ENCODE measurements around the gene CHRM2. TPM values are rescaled to one million over a fixed set of nuclear protein-coding genes. Genes with fewer than 3 reads are reported as not detected.

Gene CHRM2
- total and polyA plus RNA-seq, 2 of the 8 experiments (the other 6 are each of a cell fraction or from before 2014, with no cell fraction given), result 0.17 to 0.32 TPM

DNA sequence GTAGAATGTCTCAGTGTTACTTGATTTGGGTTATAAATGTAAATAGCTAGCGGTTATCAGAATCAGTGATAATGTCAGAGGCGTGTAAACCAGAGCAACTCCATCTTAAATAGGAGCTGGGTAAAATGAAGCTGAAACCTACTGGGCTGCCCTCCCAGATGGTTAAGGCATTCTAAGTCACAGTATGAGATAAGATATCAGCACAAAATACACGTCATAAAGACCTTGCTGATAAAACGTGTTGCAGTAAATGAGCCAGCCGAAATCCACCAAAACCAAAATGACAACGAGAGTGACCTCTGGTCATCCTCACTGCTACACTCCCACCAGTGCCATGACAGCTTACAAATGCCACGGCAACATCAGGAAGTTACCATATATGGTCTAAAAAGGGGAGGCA, 172.3 kb downstream of the CHRM2 start:
- ChIA-PET POLR2A (ENCODE audit: partially characterized antibody) (no interaction called here), CTCF (ENCODE audit: partially characterized antibody) (interaction anchor here (0.5 kb wide), 1 partner anchor 158 kb away, joined by 3 read pairs; no protein-coding TSS in a partner anchor)
- no peaks in the 10 kb centered on the region for H3K9me3 ChIP-seq (ENCODE audit: insufficient read depth in 2 of 2, low read depth in 1 of 2, low read length in 1 of 2)
- no peak overlapping the region for H3K23ac ChIP-seq (ENCODE audit: insufficient read length)
- H2BK12ac ChIP-seq (ENCODE audit: low read depth, low read length), result no peak overlapping the region
- H3K9ac ChIP-seq (replicated peaks in 1 of 4; ENCODE audit: extremely low read depth in 1 of 4, low read depth in 3 of 4, low read length in 3 of 4), result no peak overlapping the region
- H2AFZ ChIP-seq (ENCODE audit: low read length), result no peak overlapping the region
- no peak overlapping the region for H3K14ac ChIP-seq (ENCODE audit: insufficient read length)
- H3K56ac ChIP-seq (replicated peaks; ENCODE audit: insufficient read length, low read depth, low read length), result no peak overlapping the region
- no peak overlapping the region for H2AK5ac ChIP-seq (ENCODE audit: low read depth, low read length)
- H2BK120ac ChIP-seq (replicated peaks; ENCODE audit: low read depth, low read length), result no peak overlapping the region
- no peak overlapping the region for H3K4me3 ChIP-seq (ENCODE audit: extremely low read depth in 1 of 4, insufficient read depth in 2 of 4, low read depth in 3 of 4, low read length in 4 of 4)
- 96% methylated on average over 7 of the region's 7 CpGs; no CpG with 5 or more reads in 1 of the 2 experiments for WGBS, 2 experiments (ENCODE audit: extremely low coverage in 1 of 2, insufficient coverage in 1 of 2, insufficient read length in 1 of 2, insufficient replicate concordance in 2 of 2, low coverage in 1 of 2, low lambda C conversion rate in 2 of 2, missing lambda C conversion rate in 1 of 2)
- H2BK5ac ChIP-seq (ENCODE audit: low read depth, low read length), result no peak overlapping the region
- no peaks in the 10 kb centered on the region for H3K36me3 ChIP-seq (ENCODE audit: control insufficient read depth in 2 of 4, insufficient read depth in 4 of 4, low read length in 3 of 4)
- DNase-seq (ENCODE audit: low read depth in 1 of 2, low spot score in 2 of 2), result no peak
- H3K79me2 ChIP-seq (ENCODE audit: control insufficient read depth in 1 of 2, insufficient read depth in 2 of 2, low read length in 2 of 2), result no peaks in the 10 kb centered on the region
- no peak overlapping the region for H4K8ac ChIP-seq (ENCODE audit: extremely low read depth, insufficient read depth, low read length)
- H3K23me2 ChIP-seq (ENCODE audit: low read depth, low read length), result no peaks in the 10 kb centered on the region
- H3K27me3 ChIP-seq (replicated peaks in 1 of 4; ENCODE audit: control insufficient read depth in 3 of 4, extremely low read depth in 1 of 4, insufficient read depth in 3 of 4, low read length in 3 of 4), result no peaks in the 10 kb centered on the region
- TF ChIP-seq, protein P1, sequence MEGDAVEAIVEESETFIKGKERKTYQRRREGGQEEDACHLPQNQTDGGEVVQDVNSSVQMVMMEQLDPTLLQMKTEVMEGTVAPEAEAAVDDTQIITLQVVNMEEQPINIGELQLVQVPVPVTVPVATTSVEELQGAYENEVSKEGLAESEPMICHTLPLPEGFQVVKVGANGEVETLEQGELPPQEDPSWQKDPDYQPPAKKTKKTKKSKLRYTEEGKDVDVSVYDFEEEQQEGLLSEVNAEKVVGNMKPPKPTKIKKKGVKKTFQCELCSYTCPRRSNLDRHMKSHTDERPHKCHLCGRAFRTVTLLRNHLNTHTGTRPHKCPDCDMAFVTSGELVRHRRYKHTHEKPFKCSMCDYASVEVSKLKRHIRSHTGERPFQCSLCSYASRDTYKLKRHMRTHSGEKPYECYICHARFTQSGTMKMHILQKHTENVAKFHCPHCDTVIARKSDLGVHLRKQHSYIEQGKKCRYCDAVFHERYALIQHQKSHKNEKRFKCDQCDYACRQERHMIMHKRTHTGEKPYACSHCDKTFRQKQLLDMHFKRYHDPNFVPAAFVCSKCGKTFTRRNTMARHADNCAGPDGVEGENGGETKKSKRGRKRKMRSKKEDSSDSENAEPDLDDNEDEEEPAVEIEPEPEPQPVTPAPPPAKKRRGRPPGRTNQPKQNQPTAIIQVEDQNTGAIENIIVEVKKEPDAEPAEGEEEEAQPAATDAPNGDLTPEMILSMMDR (IDR thresholded peaks at IDR 0.05; ENCODE audit: control extremely low read depth in 1 of 3, insufficient read depth in 1 of 3, low read depth in 1 of 3, low read length in 3 of 3), result no peak
- TF ChIP-seq CBX8 (IDR thresholded peaks at IDR 0.05; ENCODE audit: borderline replicate concordance, low read depth, low read length), result no peak
- no peak for TF ChIP-seq TBP (IDR thresholded peaks at IDR 0.05; ENCODE audit: low read depth, low read length)
- no peak for TF ChIP-seq PHF8 (conservative IDR thresholded peaks at IDR 0.05; ENCODE audit: low read depth, low read length)
- TF ChIP-seq RXRA (IDR thresholded peaks at IDR 0.05; ENCODE audit: insufficient read depth, low read depth, low read length), result no peak
- FAIRE-seq, result no peak
- no peaks in the 10 kb centered on the region for H4K20me1 ChIP-seq (replicated peaks in 1 of 2; ENCODE audit: control insufficient read depth in 1 of 2, insufficient read depth in 2 of 2, low read length in 2 of 2)
- no peak overlapping the region for H3K4ac ChIP-seq (replicated peaks; ENCODE audit: insufficient read length, low read depth, low read length)
- no peaks in the 10 kb centered on the region for H3K79me1 ChIP-seq (ENCODE audit: low read depth, low read length)
- H3K4me1 ChIP-seq (replicated peaks in 1 of 4; ENCODE audit: control insufficient read depth in 3 of 4, insufficient read depth in 4 of 4, low read length in 3 of 4), result no peaks in the 10 kb centered on the region; a peak in 1 of 7 replicates
- H2BK15ac ChIP-seq (ENCODE audit: low read length), result no peak overlapping the region
- no peak overlapping the region for H2BK20ac ChIP-seq (ENCODE audit: low read length)
- no peak overlapping the region for H4K91ac ChIP-seq (replicated peaks; ENCODE audit: insufficient read length, low read length)
- H3K18ac ChIP-seq (ENCODE audit: extremely low read depth, low read length), result no peak overlapping the region
- H3K4me2 ChIP-seq (ENCODE audit: insufficient read depth in 1 of 2, low read depth in 2 of 2, low read length in 2 of 2), result no peak overlapping the region
- H3K27ac ChIP-seq (ENCODE audit: low read depth, low read length), result no peak overlapping the region
- no peak overlapping the region for H4K5ac ChIP-seq (ENCODE audit: insufficient read length, low read depth, low read length)

Data from H1 (cell line).